ENCODE measurements around the gene ATXN2.
"Not testable (repeated sequence)": the region's sequence is repeated elsewhere in the genome, so short reads cannot be mapped to it uniquely, and the experiment has no call there.

Gene ATXN2

DNA sequence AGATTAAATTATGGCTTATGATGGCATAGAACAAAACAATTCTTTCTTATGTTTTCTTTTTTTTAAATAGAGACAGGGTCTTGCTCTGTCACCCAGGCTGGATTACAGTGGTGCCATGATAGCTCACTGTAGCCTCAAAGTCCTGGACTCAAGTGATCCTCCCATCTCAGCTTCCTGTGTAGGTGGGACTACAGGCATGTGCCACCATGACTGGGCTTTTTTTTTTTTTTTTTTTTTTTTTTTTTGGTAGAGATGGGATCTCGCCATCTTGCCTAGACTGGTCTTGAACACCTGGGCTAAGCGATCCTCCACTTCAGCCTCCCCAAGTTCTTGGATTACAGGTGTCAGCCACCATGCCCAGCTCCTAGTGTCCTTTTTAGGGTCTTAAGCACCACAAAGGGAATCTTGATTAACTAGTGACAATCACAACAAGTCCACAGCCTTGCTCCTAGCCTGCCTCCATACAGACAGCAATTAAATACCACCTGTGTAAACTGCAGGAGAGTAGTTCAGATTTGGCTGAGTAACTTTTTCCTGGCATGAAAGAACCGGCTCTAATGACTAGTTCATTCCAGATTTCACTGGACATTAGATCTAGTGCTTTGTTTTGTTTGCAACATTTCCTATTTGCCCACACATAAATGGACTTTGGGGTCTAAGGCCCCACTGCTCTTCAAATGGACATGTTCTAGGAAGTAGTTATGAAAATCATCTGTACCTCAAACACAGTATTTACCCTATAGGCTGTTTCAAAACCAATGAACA is 131.8 kb downstream of the ATXN2 start:
- TF ChIP-seq, protein P1, sequence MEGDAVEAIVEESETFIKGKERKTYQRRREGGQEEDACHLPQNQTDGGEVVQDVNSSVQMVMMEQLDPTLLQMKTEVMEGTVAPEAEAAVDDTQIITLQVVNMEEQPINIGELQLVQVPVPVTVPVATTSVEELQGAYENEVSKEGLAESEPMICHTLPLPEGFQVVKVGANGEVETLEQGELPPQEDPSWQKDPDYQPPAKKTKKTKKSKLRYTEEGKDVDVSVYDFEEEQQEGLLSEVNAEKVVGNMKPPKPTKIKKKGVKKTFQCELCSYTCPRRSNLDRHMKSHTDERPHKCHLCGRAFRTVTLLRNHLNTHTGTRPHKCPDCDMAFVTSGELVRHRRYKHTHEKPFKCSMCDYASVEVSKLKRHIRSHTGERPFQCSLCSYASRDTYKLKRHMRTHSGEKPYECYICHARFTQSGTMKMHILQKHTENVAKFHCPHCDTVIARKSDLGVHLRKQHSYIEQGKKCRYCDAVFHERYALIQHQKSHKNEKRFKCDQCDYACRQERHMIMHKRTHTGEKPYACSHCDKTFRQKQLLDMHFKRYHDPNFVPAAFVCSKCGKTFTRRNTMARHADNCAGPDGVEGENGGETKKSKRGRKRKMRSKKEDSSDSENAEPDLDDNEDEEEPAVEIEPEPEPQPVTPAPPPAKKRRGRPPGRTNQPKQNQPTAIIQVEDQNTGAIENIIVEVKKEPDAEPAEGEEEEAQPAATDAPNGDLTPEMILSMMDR (IDR thresholded peaks at IDR 0.05; ENCODE audit: insufficient read depth, low read depth, low read length, missing control alignments): no peak
- no peak overlapping the region for H3K4me3 ChIP-seq (ENCODE audit: low read length)
- DNase-seq (ENCODE audit: low read depth): no peak

DNA sequence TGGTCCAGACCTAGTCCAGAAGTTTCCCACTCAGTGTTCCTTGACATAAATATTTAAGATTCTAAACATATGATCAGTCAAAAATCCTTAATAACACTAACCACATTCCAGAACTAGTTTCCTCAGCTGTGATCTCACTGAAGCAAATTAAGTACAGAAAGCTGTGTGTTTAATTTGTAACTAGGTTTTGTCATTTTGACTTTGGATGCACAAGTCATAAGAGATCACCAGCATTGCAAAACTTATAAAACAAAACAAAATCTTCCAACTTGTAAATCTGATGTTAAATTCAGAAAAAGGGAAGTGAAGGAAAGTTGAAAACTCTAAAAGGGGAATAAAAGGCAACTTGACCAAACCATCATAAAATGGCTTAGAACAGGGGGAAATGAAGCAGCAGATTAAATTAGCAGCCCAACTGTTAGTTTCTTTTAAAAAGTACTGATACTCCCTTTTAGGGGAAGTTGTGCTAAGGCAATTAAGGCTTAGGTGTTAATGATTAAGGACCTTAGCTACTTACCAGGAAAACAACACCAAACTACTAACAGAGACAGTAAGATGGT is 136.8 kb downstream of the ATXN2 start:
- TF ChIP-seq, protein P1 (IDR thresholded peaks at IDR 0.05; ENCODE audit: insufficient read depth, low read depth, low read length, missing control alignments): no peak
- no peak for DNase-seq (ENCODE audit: low read depth)
- no peak overlapping the region for H3K4me3 ChIP-seq (ENCODE audit: low read length)

DNA sequence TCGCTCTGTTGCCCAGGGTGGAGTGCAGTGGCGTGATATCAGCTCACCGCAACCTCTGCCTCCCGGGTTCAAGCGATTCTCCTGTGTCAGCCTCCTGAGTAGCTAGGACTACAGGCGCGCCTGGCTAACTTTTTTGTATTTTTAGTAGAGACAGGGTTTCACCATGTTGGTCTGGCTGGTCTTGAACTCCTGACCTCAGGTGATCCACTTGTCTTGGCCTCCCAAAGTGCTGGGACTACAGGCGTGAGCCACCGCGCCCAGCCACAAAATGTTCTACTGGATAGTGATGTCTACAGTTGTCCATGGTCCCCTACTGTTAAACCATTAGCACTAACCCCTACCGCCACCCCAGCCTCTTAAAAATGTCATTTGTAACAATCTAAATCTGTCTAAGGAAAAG is 139.0 kb downstream of the ATXN2 start:
- H3K4me3 ChIP-seq (ENCODE audit: low read length); DNase-seq (ENCODE audit: low read depth): not testable (repeated sequence)

DNA sequence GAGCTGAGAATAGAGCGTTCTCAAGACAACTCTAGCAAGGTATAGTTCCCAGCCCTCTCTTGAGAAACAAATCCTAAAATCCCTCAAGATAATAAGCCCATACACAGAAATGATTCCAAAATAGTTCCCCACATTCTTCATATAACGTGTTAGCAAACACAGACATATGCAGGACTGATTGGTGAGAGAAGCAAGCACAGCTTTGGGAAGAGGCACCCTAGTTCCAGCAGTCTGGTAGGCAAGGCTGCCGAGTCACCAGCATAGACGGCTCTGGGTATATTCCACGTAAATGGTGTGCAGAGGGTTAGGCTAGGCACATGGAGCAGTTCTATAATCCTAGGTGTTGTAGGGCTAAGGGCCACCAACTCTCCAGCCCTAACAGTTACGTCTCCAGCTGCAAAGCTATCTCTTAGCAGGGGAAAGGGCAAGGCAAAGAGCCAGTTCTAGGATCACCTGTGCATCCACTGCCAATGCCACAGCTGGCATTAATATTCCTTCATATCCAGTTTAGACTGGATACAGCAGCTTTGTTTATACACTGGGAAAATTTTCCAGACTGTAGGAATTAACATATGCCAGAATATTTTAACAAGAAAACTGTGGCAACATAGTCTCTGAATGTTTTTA is 140.5 kb downstream of the ATXN2 start:
- H3K4me3 ChIP-seq (ENCODE audit: low read length): no peak overlapping the region
- TF ChIP-seq, protein P1 (IDR thresholded peaks at IDR 0.05; ENCODE audit: insufficient read depth, low read depth, low read length, missing control alignments): no peak
- no peak for DNase-seq (ENCODE audit: low read depth)

DNA sequence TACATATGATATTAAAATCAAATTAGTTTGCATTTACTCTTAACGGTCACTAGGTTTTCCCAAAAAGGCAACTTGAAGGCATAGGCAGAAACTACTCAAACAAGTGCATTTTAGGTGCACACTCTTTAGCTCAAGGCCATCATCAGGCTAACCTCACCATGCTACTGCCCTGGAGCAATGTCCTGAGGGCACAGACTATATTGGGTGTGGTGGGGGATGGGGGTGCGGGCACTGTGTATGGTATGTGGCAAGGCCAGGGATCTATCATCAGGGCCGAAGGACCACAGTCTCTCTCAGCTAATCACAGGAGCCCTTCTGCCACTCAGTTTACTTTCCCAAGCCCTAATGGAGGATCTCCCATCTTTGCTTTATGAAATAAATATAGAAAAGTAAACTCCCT is 141.5 kb downstream of the ATXN2 start:
- TF ChIP-seq, protein P1 (IDR thresholded peaks at IDR 0.05; ENCODE audit: insufficient read depth, low read depth, low read length, missing control alignments): no peak
- no peak overlapping the region for H3K4me3 ChIP-seq (ENCODE audit: low read length)
- no peak for DNase-seq (ENCODE audit: low read depth)

DNA sequence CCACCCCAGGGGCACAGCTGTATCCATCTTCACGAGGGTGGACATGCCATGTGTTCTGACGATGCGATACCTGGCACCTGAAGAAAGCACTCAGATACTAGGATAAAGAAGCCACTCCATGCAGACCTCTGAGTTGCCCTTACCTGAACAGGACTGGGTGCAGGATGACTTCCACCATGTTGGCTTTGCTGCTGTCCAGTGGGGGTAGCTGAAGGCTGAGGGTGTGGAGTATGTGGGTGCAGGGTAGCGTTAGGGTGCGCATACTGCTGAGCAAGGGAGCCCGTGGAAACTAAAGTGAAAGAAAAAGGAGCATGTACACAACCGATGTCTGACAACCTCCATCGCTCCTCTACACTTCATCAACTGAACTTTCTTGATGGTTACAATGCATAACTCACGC is 142.0 kb downstream of the ATXN2 start:
- TF ChIP-seq, protein P1 (IDR thresholded peaks at IDR 0.05; ENCODE audit: insufficient read depth, low read depth, low read length, missing control alignments): no peak
- H3K4me3 ChIP-seq (ENCODE audit: low read length): no peak overlapping the region
- DNase-seq (ENCODE audit: low read depth): no peak

DNA sequence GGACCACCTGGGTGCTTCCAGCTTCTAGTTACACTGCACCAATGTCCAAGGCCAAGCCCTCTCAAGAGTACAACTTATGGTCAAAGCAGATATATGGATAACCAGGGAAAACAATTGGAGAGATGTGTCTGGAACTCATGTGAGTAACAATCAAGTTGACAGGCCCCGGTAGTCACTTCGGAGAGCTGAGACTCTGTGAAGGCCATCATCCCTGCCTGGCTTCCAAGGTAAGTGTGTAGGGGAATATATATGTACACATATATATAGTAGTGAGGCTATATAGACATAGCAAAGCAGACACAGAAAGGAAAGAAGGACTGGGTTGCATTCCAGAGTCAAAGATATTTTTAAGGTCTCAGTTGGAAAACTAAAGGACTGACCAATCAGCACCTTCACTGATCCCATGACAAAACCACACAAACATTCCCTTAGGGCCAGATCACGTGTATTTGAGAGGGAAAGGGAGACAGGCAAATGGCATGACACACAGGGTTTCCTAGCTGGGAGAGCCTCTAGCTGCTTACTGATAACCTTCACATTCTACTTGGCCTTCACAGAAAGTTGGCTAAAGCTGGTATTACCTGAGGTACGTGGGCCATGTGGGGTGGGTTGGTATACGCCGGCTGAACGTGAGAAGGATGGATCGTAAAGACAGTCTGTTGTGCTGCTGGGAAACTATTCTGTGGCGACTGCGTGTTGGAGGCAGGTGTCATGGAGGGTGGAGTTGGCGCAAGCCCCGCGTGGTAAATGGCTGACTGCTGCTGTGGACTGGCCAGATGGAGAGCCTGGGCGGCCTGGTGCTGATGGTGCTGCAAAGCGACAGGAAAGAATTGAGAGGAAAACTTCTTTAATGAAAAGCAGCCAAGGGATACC is 143.4 kb downstream of the ATXN2 start:
- TF ChIP-seq, protein P1 (IDR thresholded peaks at IDR 0.05; ENCODE audit: insufficient read depth, low read depth, low read length, missing control alignments): no peak
- no peak overlapping the region for H3K4me3 ChIP-seq (ENCODE audit: low read length)
- DNase-seq (ENCODE audit: low read depth): no peak
